Esophagus muscularis mucosa (tissue), 4 donors: ENCODE results near the gene SCFD2. TPM values are rescaled to one million over a fixed set of nuclear protein-coding genes. Genes with fewer than 3 reads are reported as not detected.

Experiments used
- DNase-seq: peaks from one replicate; pipeline ENCODE4 v3.0.0-alpha.2; 2017; ENCODE audit errors: extremely low spot score
- H3K27ac ChIP-seq, 4 donors: fragments of 200-600 bp; sonication (generic); replicated peaks in 1 of 4; 1 replicate in 3 of 4; 2 replicates in 1 of 4; pipeline ENCODE4 v1.5.1; 2016 to 2019; ENCODE audit warnings: mild to moderate bottlenecking in 1 of 4
- H3K27me3 ChIP-seq, 4 donors: fragments of 200-600 bp; sonication (generic); one replicate each; pipeline versions ENCODE4 v1.5.1 to v1.6.0; 2016 to 2019
- H3K36me3 ChIP-seq, 4 donors: fragments of 200-600 bp; sonication (generic); one replicate each; pipeline ENCODE4 v1.5.1; 2016 to 2019
- H3K4me1 ChIP-seq, 4 donors: fragments of 200-600 bp; sonication (generic); one replicate each; pipeline ENCODE4 v1.5.1; 2016 to 2019
- H3K4me3 ChIP-seq, 4 donors: fragments of 200-600 bp; sonication (generic); 1 replicate in 2 of 4; 2 replicates in 2 of 4; pipeline ENCODE4 v1.5.1; 2016 to 2019; ENCODE audit warnings: mild to moderate bottlenecking in 4 of 4, moderate library complexity in 1 of 4
- H3K9me3 ChIP-seq, 4 donors: fragments of 200-600 bp; sonication (generic); 1 replicate in 3 of 4; 2 replicates in 1 of 4; pipeline ENCODE4 v1.5.1; 2016 to 2019
- EP300 ChIP-seq: sonication (generic); formaldehyde crosslinking; IDR thresholded peaks from one replicate; pipeline ENCODE4 v1.6.1; 2017; ENCODE audit warnings: antibody characterized with exemption
- POLR2A ChIP-seq: fragments of 450-650 bp; IDR thresholded peaks from one replicate; pipeline ENCODE4 v1.6.1; 2017; ENCODE audit warnings: antibody characterized with exemption, moderate library complexity, mild to moderate bottlenecking, low read depth
- POLR2AphosphoS5 ChIP-seq, 2 donors: sonication (generic); formaldehyde crosslinking; IDR thresholded peaks; one replicate each; pipeline ENCODE4 v1.6.1; 2017; ENCODE audit warnings: antibody characterized with exemption in 2 of 2
- WGBS: methylation state at CpG from one replicate; pipeline ENCODE4 v1.1.5; 2018; 5-methylcytosine and 5-hydroxymethylcytosine counted together
- intact Hi-C: fragments of 100-400 bp; cut with DNase I; formaldehyde crosslinking; loops from one replicate; pipeline ENCODE4 v1.15.1; 2023
- total RNA-seq, 4 donors: library from RNA; depleted of rRNA; stranded (reverse); fragments of >200 nt; gene quantifications; one replicate each; pipeline versions ENCODE4 v1.1.0 to v1.2.1, GENCODE V29; 2016
- TF ChIP-seq, protein P1 (sequence below), 3 experiments: fragments of 200-600 bp in 2 of 3; fragments of 450-650 bp in 1 of 3; sonication (generic) in 2 of 3; IDR thresholded peaks; one replicate each; pipeline ENCODE4 v1.5.1; 2017 to 2019; ENCODE audit warnings: antibody characterized with exemption in 3 of 3, mild to moderate bottlenecking in 2 of 3, moderate library complexity in 1 of 3

The SCFD2 gene
- total RNA-seq, 4 donors from 2014 or later: 10.0 to 15.7 (median 12.7) TPM

- Histone ChIP-seq H3K36me3 (peaks cover 0 to 38% (median 0%) of the 10 kb centered on the region in 4 donors), H3K27me3 (no peaks in the 10 kb centered on the region), H3K4me1 (no peaks in the 10 kb centered on the region), H3K27ac (no peak overlapping the region), H3K9me3 (no peaks in the 10 kb centered on the region), H3K4me3 (no peak overlapping the region)
- TF ChIP-seq, protein P1, sequence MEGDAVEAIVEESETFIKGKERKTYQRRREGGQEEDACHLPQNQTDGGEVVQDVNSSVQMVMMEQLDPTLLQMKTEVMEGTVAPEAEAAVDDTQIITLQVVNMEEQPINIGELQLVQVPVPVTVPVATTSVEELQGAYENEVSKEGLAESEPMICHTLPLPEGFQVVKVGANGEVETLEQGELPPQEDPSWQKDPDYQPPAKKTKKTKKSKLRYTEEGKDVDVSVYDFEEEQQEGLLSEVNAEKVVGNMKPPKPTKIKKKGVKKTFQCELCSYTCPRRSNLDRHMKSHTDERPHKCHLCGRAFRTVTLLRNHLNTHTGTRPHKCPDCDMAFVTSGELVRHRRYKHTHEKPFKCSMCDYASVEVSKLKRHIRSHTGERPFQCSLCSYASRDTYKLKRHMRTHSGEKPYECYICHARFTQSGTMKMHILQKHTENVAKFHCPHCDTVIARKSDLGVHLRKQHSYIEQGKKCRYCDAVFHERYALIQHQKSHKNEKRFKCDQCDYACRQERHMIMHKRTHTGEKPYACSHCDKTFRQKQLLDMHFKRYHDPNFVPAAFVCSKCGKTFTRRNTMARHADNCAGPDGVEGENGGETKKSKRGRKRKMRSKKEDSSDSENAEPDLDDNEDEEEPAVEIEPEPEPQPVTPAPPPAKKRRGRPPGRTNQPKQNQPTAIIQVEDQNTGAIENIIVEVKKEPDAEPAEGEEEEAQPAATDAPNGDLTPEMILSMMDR (IDR thresholded peaks at IDR 0.05): no peak
- no peak for TF ChIP-seq POLR2A
- no peak for TF ChIP-seq POLR2AphosphoS5 (IDR thresholded peaks at IDR 0.05)
- TF ChIP-seq EP300: no peak
- intact Hi-C loops: no loop called here
- no peak for DNase-seq
- WGBS: 92% methylated on average over 4 of the region's 4 CpGs
These were observed 462.6 kb downstream of the SCFD2 start for GRCh38 chr4:52903273-52903672.

DNA sequence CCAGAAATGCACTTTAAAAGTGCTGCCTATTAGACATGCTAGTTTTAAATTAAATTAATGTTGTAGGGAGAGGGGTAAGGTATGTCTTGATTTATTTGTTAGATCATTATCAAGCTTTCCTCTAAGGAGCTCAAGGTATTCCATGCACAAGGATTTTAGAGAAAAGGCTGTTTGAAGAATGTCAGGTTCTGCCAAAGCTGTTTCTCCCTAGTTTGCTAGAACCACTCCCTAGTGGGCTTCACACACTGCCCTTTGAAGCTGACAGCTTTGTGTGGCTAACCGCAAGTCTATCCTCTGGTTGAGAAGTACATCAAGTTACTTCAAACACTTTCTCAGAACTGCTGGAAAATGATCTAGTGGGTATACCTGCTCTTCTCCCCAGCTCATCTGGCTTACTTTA is 471.4 kb downstream of the SCFD2 start:
- Histone ChIP-seq H3K4me1 (no peaks in the 10 kb centered on the region), H3K36me3 (no peaks in the 10 kb centered on the region), H3K27me3 (no peaks in the 10 kb centered on the region), H3K9me3 (no peaks in the 10 kb centered on the region), H3K4me3 (no peak overlapping the region), H3K27ac (no peak overlapping the region)
- DNase-seq: no peak
- 90% methylated on average over 1 of the region's 1 CpG for WGBS
- TF ChIP-seq, protein P1 (IDR thresholded peaks at IDR 0.05): no peak
- no peak for TF ChIP-seq POLR2AphosphoS5 (IDR thresholded peaks at IDR 0.05)
- TF ChIP-seq EP300: no peak
- TF ChIP-seq POLR2A: no peak
- intact Hi-C loops: no loop called here

GRCh38 chr4:52892880-52893279 is 473.0 kb downstream of the SCFD2 start:
- no peaks in the 10 kb centered on the region for H3K27me3 ChIP-seq
- no peaks in the 10 kb centered on the region for H3K9me3 ChIP-seq
- no peaks in the 10 kb centered on the region for H3K36me3 ChIP-seq
- DNase-seq: no peak
- TF ChIP-seq POLR2A (no peak), EP300 (no peak), POLR2AphosphoS5 (IDR thresholded peaks at IDR 0.05) (no peak)
- TF ChIP-seq, protein P1 (IDR thresholded peaks at IDR 0.05): no peak
- H3K4me3 ChIP-seq: no peak overlapping the region
- 92% methylated on average over 3 of the region's 3 CpGs for WGBS
- H3K4me1 ChIP-seq: no peaks in the 10 kb centered on the region
- no peak overlapping the region for H3K27ac ChIP-seq
- intact Hi-C loops: no loop called here

DNA sequence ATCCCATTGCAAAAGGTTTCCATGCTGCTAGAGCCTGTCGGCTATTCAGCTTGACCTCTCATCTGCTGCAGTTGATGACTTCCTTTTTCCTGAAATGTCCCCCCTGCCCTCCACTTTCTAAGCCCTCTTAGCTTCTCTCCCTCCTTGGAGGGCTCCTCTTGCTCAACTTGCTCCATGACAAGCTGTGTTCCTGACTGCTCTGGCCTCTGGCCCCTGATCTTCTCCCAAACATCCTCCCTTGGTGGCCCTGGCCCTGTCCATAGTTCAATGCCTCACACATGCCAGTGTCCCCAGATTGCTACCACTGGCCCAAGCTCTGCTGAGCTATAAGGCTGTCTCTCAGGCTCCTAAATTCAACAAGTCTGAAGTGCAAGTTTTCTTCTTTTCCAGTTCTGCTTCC is 474.1 kb downstream of the SCFD2 start:
- TF ChIP-seq EP300 (no peak), POLR2A (no peak), POLR2AphosphoS5 (IDR thresholded peaks at IDR 0.05) (no peak)
- TF ChIP-seq, protein P1 (IDR thresholded peaks at IDR 0.05): no peak
- intact Hi-C loops: no loop called here
- 76% methylated on average over 1 of the region's 1 CpG for WGBS

DNA sequence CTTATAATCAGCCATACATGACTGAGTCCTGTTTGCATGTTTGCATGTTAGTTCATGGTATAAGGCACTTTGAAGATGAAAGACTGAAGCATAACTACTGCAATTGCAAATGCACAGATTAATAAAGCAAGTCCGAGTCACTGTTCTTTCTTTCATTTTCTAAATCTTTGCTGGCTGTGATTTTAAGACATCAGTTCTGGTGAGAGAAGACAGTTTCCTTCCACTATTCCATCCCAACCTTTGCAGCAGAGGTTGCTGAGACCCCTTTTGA is 475.4 kb downstream of the SCFD2 start:
- 86% methylated on average over 1 of the region's 1 CpG for WGBS
- Histone ChIP-seq H3K27me3 (no peaks in the 10 kb centered on the region), H3K36me3 (peaks cover 0 to 3% (median 0%) of the 10 kb centered on the region in 4 donors), H3K4me1 (no peaks in the 10 kb centered on the region), H3K4me3 (no peak overlapping the region), H3K9me3 (no peaks in the 10 kb centered on the region), H3K27ac (no peak overlapping the region)
- no peak for DNase-seq
- intact Hi-C loops: no loop called here
- TF ChIP-seq EP300: no peak
- no peak for TF ChIP-seq POLR2A
- TF ChIP-seq POLR2AphosphoS5 (IDR thresholded peaks at IDR 0.05): no peak
- TF ChIP-seq, protein P1 (IDR thresholded peaks at IDR 0.05): no peak

More for the DNA sequence above, 474.1 kb downstream of the SCFD2 start:
- Histone ChIP-seq H3K27me3 (no peaks in the 10 kb centered on the region), H3K27ac (no peak overlapping the region), H3K4me1 (no peaks in the 10 kb centered on the region), H3K36me3 (no peaks in the 10 kb centered on the region), H3K4me3 (no peak overlapping the region), H3K9me3 (no peaks in the 10 kb centered on the region)
- DNase-seq: no peak
